ENCODE measurements around the gene ELMOD3. TPM values are rescaled to one million over a fixed set of nuclear protein-coding genes. Genes with fewer than 3 reads are reported as not detected.
"Not testable (repeated sequence)": the region's sequence is repeated elsewhere in the genome, so short reads cannot be mapped to it uniquely, and the experiment has no call there.

Gene ELMOD3
- total RNA-seq, 1 donor from 2014 or later, result 29.6 TPM

DNA sequence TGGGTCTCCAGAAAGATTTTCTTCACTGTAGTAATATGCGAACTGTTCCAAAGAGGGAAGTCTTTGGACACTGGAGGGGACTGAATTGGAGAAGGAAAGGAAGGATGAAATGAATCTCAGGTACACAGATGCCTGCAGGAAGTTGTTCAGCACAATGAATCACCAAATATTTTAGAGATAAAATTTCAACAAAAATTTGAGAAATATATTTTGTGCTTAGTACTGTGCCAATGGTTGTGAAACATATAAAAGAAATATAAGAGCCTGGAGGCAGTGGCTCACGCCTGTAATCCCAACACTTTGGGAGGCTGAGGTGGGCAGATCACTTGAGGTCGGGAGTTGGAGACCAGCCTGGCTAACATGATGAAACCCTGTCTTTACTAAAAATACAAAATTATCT is 3.2 kb downstream of the ELMOD3 start:
- ATAC-seq, result no peak
- intact Hi-C loops (cut with DNase I), result no loop called here

GRCh38 chr2:85362653-85363387 is 8.3 kb downstream of the ELMOD3 start:
- ATAC-seq; DNase-seq (ENCODE audit: low spot score); intact Hi-C loops (cut with DNase I): not testable (repeated sequence)

More for the DNA sequence above, 3.2 kb downstream of the ELMOD3 start:
- no peak for DNase-seq (ENCODE audit: low spot score)

DNA sequence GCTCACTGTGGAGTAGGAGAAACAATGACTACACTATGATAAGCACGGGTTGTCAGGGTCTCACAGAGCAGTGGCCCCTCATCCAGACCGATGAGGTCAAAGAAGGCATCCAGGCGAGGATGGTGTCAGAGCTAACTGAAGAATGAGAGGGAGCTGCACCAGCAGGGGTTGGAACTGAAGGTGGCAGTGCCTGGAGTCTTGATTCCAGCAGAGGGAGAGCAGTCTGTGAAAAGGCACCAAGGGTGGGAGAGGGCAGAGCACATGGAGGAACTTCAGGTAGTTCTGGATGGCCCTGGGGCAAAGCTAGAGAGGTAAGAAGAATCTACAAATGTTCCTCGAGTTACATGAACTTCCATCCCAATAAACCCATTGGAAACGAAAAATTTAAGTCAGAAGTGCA is 12.6 kb downstream of the ELMOD3 start:
- ATAC-seq, result no peak
- intact Hi-C loops (cut with DNase I), result no loop called here
- no peak for DNase-seq (ENCODE audit: low spot score)

DNA sequence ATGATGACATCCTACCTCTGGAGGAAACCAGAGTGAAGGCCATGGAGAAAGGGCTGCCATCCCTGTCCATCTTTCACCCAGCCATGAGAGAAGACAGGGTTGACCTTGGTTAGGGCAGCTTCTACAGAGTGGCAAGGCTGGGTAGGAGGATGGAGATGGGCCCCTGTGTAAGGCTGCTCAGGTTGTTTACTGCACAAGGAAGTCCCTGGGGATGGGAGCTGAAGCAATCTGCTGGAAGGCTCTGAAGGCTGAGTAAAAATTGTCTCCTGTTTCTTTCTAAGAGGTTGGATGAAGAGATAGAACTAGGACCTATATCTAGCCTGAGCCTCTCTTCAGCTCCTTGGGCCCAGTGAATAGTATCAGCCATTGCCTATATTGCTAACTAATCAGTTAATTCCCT is 14.4 kb downstream of the ELMOD3 start:
- intact Hi-C loops (cut with DNase I), result no loop called here

DNA sequence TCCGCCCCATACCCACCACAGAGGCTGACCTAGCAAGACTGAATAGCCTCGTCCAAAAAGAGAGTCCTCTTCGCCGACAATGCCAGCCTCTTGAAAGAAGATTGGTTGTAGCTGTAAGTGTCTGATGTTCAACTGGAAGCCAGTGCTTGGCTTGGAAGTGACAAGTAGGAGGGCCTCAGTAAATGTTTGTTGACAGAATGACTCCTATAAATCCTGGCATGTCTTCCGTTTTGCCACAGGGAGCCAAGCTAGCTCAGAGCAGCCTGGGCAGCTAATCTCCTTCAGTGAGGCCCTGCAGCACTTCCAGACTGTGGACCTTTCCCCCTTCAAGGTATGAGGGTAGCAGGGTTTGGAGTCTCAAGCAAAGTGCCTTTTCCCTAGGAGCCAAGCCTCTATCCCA is 14.9 kb downstream of the ELMOD3 start:
- no peak for DNase-seq (ENCODE audit: low spot score)
- ATAC-seq, result no peak
- intact Hi-C loops (cut with DNase I), result no loop called here

More for the DNA sequence above, 14.4 kb downstream of the ELMOD3 start:
- ATAC-seq (peak; percentile 37), DNase-seq (ENCODE audit: low spot score) (no peak)

GRCh38 chr2:85371045-85371444 is 16.5 kb downstream of the ELMOD3 start:
- ATAC-seq (peak; percentile 56), DNase-seq (ENCODE audit: low spot score) (no peak)
- intact Hi-C loops (cut with DNase I), result no loop called here

GRCh38 chr2:85376291-85377065 is 21.9 kb downstream of the ELMOD3 start:
- ATAC-seq (no peak), DNase-seq (ENCODE audit: low spot score) (no peak)
- intact Hi-C loops (cut with DNase I), result no loop called here

GRCh38 chr2:85377083-85377482 is 22.5 kb downstream of the ELMOD3 start:
- intact Hi-C loops (cut with DNase I), result no loop called here
- DNase-seq (ENCODE audit: low spot score), result no peak
- ATAC-seq, result no peak

DNA sequence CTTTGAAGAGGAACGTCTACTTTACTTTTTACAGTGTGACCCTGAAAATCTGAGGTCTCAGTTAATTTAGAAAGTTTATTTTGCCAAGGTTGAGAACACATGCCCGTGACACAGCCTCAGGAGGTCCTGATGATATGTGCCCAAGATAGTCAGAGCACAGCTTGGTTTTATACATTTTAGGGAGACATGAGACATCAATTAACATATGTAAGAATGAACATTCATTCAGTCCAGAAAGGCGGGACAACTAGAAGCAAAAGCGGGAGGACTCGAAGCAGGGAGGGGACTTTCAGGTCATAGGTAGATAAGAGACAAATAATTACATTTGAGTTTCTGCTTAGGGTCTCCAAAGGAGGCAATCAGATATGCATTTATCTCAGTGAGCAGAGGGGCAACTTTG is 23.7 kb downstream of the ELMOD3 start:
- ATAC-seq, result no peak
- intact Hi-C loops (cut with DNase I), result no loop called here
- DNase-seq (ENCODE audit: low spot score), result no peak

GRCh38 chr2:85380048-85380447 is 25.5 kb downstream of the ELMOD3 start:
- ATAC-seq (no peak), DNase-seq (ENCODE audit: low spot score) (no peak)
- intact Hi-C loops (cut with DNase I), result no loop called here

GRCh38 chr2:85383151-85383550 is 28.6 kb downstream of the ELMOD3 start:
- intact Hi-C loops (cut with DNase I); ATAC-seq; DNase-seq (ENCODE audit: low spot score): not testable (repeated sequence)

DNA sequence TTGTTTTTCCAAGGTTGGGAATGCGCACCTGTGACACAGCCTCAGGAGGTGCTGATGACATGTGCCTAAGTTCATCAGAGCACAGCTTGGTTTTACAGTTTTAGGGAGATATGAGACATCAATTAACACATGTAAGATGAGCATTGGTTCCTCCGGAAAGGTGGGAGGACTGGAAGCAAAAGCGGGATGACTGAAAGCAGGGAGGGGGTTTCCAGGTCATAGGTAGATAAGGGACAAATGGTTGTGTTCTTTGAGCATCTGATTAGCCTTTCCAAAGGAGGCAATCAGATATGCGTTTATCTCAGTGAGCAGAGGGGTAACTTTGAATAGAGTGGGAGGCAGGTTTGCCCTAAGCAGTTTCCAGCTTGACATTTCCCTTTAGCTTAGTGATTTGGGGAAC is 29.3 kb downstream of the ELMOD3 start:
- DNase-seq (ENCODE audit: low spot score) (no peak), ATAC-seq (no peak)
- intact Hi-C loops (cut with DNase I), result no loop called here

DNA sequence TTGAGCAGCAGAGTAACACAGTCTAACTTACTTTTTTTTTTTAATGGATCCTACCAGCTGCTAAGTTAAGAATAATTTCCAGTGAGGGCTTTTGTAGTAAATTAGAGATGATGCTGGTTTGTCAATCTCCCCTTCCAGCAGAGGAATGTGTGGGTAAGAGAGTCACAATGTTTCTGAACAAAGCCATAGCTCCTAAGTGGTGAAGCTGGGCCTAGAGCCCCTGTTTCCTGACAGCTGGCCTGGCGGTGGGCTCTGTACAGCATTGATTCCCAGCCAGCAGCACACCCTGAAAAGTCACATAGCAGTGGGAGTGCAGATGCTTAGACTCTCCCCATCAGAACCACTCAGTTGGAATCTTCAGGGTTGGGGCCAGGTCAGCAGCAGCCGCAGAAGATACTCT is 31.2 kb downstream of the ELMOD3 start:
- no peak for DNase-seq (ENCODE audit: low spot score)
- no peak for ATAC-seq
- intact Hi-C loops (cut with DNase I), result no loop called here

- intact Hi-C loops (cut with DNase I), result no loop called here
- ATAC-seq, result no peak
- no peak for DNase-seq (ENCODE audit: low spot score)
Measured at GRCh38 chr2:85387754-85388153, 33.2 kb downstream of the ELMOD3 start.

- DNase-seq (ENCODE audit: low spot score) (peak; percentile 23), ATAC-seq (no peak)
- intact Hi-C loops (cut with DNase I), result no loop called here
Measured at GRCh38 chr2:85388878-85389538, 34.4 kb downstream of the ELMOD3 start.

DNA sequence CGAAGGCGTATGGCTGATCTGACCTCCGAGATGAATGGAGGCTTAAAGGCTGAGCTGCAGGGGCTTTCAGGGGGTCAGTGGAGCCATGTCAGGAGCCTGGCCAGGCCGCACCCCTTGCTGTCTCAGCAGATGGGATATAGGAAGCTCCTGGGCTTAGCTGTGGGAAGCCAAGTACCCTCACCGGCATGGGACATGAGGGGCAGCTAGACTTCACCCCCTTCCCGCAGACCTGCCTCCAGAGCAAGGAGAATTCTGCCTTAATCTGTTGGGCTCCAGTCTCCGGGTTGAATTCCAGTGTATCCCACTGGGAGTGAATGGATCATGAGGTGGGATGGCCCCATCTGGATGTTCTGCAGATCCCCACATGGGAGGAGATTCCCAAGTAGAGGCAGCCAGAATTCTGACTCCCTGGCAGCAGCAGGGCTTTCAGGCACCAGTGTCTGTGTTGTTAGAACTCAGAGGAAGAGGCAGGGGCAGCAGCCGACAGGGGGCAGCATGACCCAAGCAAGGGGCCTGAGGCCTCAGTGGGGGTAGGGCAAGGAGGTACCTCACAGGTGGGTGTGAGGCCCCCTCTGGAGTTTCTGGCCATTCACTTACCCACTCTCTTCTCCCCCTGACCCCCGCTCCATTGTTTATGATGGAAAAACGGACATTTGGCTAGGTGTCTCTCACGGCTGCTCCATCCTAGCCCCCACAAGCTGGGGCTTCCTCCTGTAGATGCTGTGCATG is 36.5 kb downstream of the ELMOD3 start:
- ATAC-seq, result peak; percentile 59
- intact Hi-C loops (cut with DNase I), result no loop called here
- peak; percentile 81 for DNase-seq (ENCODE audit: low spot score)

GRCh38 chr2:85393836-85394235 is 39.3 kb downstream of the ELMOD3 start:
- intact Hi-C loops (cut with DNase I), result no loop called here
- ATAC-seq (peak; percentile 33), DNase-seq (ENCODE audit: low spot score) (no peak)

DNA sequence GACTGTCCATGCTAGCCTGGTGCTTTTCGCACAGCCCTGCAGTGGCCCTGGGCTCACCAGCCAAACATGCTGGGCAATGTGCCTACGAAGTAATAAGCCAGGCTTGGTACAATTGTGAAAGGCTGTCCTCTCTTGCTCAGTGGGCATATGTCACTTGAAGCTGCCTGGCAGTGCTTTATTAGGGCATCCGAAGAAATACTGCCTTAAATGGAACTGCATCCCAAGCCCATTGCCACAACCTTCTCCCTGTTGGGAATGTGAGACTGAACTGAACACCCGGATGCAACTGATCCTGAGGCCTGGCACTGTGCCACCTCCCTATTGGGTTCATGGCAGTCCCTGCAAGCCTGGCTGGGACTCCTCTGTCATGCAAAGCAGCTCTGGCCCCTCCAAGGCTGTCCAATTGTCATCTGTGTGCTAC is 39.7 kb downstream of the ELMOD3 start:
- intact Hi-C loops (cut with DNase I), result no loop called here
- DNase-seq (ENCODE audit: low spot score) (peak; percentile 67), ATAC-seq (peak; percentile 51)

DNA sequence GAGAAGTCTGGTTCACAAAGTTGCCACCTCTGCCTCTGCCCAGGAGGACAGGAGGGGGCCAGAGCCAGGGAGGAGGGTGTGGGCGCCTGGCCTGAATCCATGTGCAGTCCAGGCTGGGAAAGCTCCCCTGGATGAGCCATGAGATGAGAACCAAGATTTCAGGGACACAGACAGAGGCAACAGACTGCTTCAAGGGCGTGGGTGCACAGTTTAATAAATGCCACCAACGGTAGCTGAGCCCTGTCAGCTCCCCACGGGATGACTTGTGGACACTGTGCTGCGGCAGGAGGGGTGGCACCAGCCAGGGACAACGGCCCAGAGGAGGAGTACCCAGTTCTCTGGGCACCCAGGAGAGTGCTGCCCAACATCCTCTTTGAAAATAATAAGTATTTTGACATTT is 40.4 kb downstream of the ELMOD3 start:
- intact Hi-C loops (cut with DNase I), result no loop called here
- DNase-seq (ENCODE audit: low spot score) (no peak), ATAC-seq (no peak)

Measured in sciatic nerve (tissue), 2 donors.